Fibroblast of the aortic adventitia (primary cell): ENCODE data around the gene C14orf93. TPM values are rescaled to one million over a fixed set of nuclear protein-coding genes. Genes with fewer than 3 reads are reported as not detected.

Source experiments
- DNase-seq: peaks from one replicate; pipeline ENCODE4 v3.0.0-alpha.2; 2010; ENCODE audit warnings: low read depth
- H3K4me3 ChIP-seq: 2 replicates; pipeline ENCODE4 v1.5.1; 2011; ENCODE audit warnings: low read depth, mild to moderate bottlenecking, control low read depth, low read length, moderate library complexity
- total RNA-seq: library from RNA; depleted of rRNA; stranded (reverse); fragments of >200 nt; gene quantifications from 2 replicates; pipeline ENCODE4 v1.2.3, GENCODE V29; 2012; ENCODE audit warnings: low replicate concordance
- TF ChIP-seq, protein P1 (sequence below): IDR thresholded peaks from 2 replicates; pipeline ENCODE4 v1.5.1; 2011; ENCODE audit warnings: mild to moderate bottlenecking, low read length, control low read depth, inconsistent platforms; ENCODE audit not compliant: insufficient read depth

Gene C14orf93
- total RNA-seq, 1 donor = 7.0 TPM

GRCh38 chr14:22945642-22946041, 64.3 kb downstream of the C14orf93 start:
- TF ChIP-seq, protein P1, sequence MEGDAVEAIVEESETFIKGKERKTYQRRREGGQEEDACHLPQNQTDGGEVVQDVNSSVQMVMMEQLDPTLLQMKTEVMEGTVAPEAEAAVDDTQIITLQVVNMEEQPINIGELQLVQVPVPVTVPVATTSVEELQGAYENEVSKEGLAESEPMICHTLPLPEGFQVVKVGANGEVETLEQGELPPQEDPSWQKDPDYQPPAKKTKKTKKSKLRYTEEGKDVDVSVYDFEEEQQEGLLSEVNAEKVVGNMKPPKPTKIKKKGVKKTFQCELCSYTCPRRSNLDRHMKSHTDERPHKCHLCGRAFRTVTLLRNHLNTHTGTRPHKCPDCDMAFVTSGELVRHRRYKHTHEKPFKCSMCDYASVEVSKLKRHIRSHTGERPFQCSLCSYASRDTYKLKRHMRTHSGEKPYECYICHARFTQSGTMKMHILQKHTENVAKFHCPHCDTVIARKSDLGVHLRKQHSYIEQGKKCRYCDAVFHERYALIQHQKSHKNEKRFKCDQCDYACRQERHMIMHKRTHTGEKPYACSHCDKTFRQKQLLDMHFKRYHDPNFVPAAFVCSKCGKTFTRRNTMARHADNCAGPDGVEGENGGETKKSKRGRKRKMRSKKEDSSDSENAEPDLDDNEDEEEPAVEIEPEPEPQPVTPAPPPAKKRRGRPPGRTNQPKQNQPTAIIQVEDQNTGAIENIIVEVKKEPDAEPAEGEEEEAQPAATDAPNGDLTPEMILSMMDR = no peak
- no peak overlapping the region for H3K4me3 ChIP-seq
- no peak for DNase-seq

- peak; percentile 33 for DNase-seq
- H3K4me3 ChIP-seq = no peak overlapping the region
- TF ChIP-seq, protein P1 = no peak
These were observed 70.3 kb downstream of the C14orf93 start for GRCh38 chr14:22939684-22940083.

Other genes with a start within 250 kb of the C14orf93 start
- gene OXA1L, start 243.5 kb downstream of the C14orf93 start, total RNA-seq = 50.9 and 66.4 TPM in 2 replicates
- gene SLC7A7, start 194.7 kb downstream of the C14orf93 start, total RNA-seq = 2.5 and 16.5 TPM in 2 replicates
- 14.2 and 69.9 TPM in 2 replicates for gene MRPL52, start 180.3 kb downstream of the C14orf93 start, total RNA-seq
- gene MMP14, start 173.6 kb downstream of the C14orf93 start, total RNA-seq = 258 and 311 TPM in 2 replicates
- 104 and 107 TPM in 2 replicates for gene LRP10, start 138.4 kb downstream of the C14orf93 start, total RNA-seq
- gene REM2, start 126.9 kb downstream of the C14orf93 start, total RNA-seq = 0.09 TPM in 1 of 2 replicates, not detected in the other
- 48.7 and 101 TPM in 2 replicates for gene RBM23, start 91.0 kb downstream of the C14orf93 start, total RNA-seq
- gene PRMT5, start 80.8 kb downstream of the C14orf93 start, total RNA-seq = 23.0 and 53.5 TPM in 2 replicates
- 29.3 and 31.2 TPM in 2 replicates for gene HAUS4, start 53.1 kb downstream of the C14orf93 start, total RNA-seq
- 14.6 and 47.6 TPM in 2 replicates for gene AJUBA, start 27.6 kb downstream of the C14orf93 start, total RNA-seq
- gene PSMB5, start 24.8 kb upstream of the C14orf93 start, total RNA-seq = 164 and 176 TPM in 2 replicates
- gene PSMB11, start 32.1 kb upstream of the C14orf93 start, total RNA-seq = not detected in 2 replicates
- 2.4 and 3.7 TPM in 2 replicates for gene CDH24, start 47.4 kb upstream of the C14orf93 start, total RNA-seq
- gene ACIN1, start 85.0 kb upstream of the C14orf93 start, total RNA-seq = 91.8 and 97.0 TPM in 2 replicates
- 13.0 and 60.2 TPM in 2 replicates for gene C14orf119, start 85.4 kb upstream of the C14orf93 start, total RNA-seq
- gene CIROP, start 94.8 kb upstream of the C14orf93 start, total RNA-seq = 1.8 TPM in 1 of 2 replicates, not detected in the other
- gene CEBPE, start 109.1 kb upstream of the C14orf93 start, total RNA-seq = not detected in 2 replicates
- 11.7 and 37.5 TPM in 2 replicates for gene SLC7A8, start 173.5 kb upstream of the C14orf93 start, total RNA-seq
- gene RNF212B, start 227.8 kb upstream of the C14orf93 start, total RNA-seq = not detected in 2 replicates